GM12872 (cell line): ENCODE data around the gene SEC14L2.

Experiments
- CTCF ChIP-seq: IDR thresholded peaks from 3 replicates; pipeline ENCODE4 v1.5.1; 2011; ENCODE audit warnings: low read depth, mild to moderate bottlenecking, low read length, moderate library complexity; ENCODE audit not compliant: insufficient read depth

SEC14L2 gene

GRCh38 chr22:30413001-30413400 is 16.2 kb downstream of the SEC14L2 start:
- TF ChIP-seq CTCF, result no peak

- TF ChIP-seq CTCF, result no peak
Observed at GRCh38 chr22:30413745-30414524, 17.1 kb downstream of the SEC14L2 start.

- TF ChIP-seq CTCF, result no peak
Observed at GRCh38 chr22:30414525-30415047, 17.8 kb downstream of the SEC14L2 start.

GRCh38 chr22:30416403-30416802 is 19.6 kb downstream of the SEC14L2 start:
- no peak for TF ChIP-seq CTCF

- TF ChIP-seq CTCF, result no peak
Observed at GRCh38 chr22:30416837-30417236, 20.0 kb downstream of the SEC14L2 start.

GRCh38 chr22:30420347-30421125 is 23.7 kb downstream of the SEC14L2 start:
- no peak for TF ChIP-seq CTCF

GRCh38 chr22:30421695-30422480 is 25.1 kb downstream of the SEC14L2 start:
- TF ChIP-seq CTCF, result no peak
